ENCODE results near the gene SLC6A3.
"Not testable (repeated sequence)": the region's sequence is repeated elsewhere in the genome, so short reads cannot be mapped to it uniquely, and the experiment has no call there.

The SLC6A3 gene

DNA sequence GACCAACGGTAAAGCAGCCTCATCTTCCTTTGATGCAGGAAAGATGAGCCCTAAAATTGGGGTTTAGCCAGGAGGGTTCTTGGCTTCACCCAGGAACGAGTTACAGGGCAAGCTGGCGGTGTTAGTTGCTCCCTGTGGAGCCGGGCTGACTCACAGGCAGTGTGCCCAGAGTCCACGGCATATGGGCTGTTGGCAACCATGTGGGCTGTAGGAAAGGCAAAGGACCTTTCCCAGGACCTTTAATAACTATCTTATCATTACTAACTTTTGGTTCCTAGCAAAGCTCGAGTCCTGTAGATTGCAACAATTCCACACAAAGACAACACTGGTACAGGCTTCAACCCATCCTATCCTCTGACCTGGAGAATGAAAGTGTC lies 70.6 kb downstream of the SLC6A3 start:
- TF ChIP-seq ZNF274 (IDR thresholded peaks at IDR 0.05; ENCODE audit: low read depth, low read length): no peak
- no peak overlapping the region for H3K4me3 ChIP-seq (ENCODE audit: low read length)

DNA sequence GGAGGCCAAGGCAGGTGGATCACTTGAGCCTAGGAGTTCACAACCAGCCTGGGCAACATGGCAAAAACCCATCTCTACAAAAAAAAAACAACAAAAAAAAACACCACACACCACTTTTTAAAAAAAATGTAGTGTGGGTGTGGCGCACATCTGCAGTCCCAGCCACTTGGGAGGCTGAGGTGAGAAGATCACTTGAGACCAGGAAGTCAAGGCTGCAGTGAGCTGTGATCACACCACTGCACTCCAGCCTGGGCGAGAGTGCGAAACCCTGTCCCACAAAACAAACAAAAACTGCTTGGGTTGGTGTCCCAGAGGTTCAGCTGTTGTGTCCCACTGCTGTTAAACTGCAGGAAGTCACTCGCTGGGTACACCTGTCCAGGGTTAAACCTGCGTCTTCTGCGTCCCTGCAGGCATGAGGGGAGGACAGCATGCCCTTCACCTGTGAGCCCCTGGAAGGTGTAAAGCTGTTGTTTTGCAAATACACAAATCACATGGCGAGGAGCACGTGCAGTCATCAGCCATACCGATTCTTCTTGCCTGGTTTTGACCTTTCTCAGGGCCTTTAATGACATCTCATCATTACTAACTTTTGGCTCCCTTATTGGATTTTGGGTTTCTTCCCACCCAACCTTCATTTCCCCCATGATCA lies 71.1 kb downstream of the SLC6A3 start:
- H3K4me3 ChIP-seq (ENCODE audit: low read length): no peak overlapping the region
- no peak for TF ChIP-seq ZNF274 (IDR thresholded peaks at IDR 0.05; ENCODE audit: low read depth, low read length)

DNA sequence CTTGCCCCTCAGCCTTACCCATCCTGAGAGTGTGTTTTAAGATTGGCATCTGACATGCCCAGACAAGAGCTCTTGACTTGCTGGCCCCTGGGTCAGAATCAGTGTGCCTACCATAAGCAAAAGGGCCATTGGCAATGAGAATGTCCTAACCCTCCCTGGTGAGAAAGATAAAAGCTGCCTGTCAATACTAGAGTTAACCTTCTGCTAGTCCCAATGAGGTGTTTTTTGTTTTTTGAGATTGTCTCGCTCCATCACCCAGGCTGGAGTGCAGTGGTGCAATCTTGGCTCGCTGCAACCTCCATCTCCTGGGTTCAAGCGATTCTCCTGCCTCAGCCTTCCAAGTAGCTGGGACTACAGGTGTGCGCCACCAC lies 73.3 kb downstream of the SLC6A3 start:
- H3K4me3 ChIP-seq (ENCODE audit: low read length): not testable (repeated sequence)

DNA sequence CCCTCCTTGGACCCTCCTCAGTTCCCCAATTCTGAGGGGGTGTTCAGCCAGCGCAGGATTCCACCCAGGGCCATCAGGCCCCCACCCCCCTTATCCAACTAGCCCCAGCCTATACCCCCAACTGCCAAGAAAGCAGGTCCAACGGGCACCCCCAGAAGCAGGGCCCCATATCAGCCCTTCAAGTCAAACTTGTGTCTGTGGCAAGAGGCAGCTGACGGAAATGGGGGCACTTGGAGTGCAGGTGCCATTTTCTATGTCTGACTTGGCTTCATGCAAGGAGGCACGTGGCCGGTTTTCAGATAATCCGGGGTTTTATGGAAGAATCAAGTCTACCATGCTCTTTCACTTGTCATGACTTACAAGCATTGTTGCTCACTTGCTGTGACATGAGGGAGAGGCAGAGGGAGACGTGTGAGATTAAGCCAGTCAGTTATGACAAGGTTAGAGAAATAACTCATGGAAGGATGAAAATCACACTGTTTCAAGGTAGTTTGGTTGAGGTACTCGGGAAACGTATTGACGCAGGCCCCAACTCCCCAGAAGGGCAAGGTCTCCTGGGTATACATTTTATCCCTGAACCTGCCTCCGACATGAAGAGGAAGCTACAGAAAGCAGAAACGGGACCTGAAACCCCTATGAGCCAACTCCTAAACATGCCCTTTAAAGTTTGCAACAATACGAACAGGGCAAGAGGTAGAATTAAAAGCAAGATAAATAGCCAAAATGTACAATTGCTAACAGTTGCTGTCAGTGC lies 73.8 kb downstream of the SLC6A3 start:
- no peak overlapping the region for H3K4me3 ChIP-seq (ENCODE audit: low read length)
- no peak for TF ChIP-seq ZNF274 (IDR thresholded peaks at IDR 0.05; ENCODE audit: low read depth, low read length)

DNA sequence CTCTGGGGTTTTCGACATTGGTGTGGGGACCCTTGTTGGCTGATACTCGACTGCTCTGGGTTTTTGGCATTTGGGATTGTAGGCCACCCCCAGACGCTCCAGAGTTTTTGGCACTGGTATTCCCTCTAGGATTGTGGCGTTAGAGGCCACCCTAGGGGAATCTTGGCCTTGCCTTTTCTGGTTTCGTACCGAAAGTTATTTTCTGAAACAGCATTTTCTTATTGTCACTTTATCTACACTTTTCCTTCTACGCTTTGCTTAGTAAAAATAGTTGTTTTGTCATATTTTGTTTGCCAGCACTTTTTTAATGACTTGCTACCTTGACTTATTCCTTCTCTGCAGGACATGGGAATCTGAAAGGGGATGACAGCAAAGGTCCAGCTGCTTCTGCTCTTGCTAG lies 75.2 kb downstream of the SLC6A3 start:
- H3K4me3 ChIP-seq (ENCODE audit: low read length): no peak overlapping the region
- TF ChIP-seq ZNF274 (IDR thresholded peaks at IDR 0.05; ENCODE audit: low read depth, low read length): no peak

DNA sequence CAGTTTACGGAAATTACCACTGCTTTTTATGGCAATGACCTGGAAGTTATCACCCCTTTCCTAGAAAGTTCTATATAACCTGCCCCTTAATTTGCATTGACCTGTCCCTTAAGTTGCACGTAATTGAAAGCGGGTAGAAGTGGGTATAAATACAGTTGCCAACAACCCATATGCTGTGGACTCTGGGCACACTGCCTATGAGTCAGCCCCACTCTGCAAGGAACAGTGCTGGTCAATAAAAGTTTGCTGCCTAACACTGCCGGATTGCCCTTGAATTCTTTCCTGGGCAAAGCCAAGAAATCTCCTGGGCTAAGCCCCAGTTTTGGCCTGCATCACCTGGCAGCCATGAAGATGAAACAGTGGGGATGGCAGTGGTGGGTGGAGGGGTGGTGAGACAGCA lies 76.5 kb downstream of the SLC6A3 start:
- H3K4me3 ChIP-seq (ENCODE audit: low read length): no peak overlapping the region
- TF ChIP-seq ZNF274 (IDR thresholded peaks at IDR 0.05; ENCODE audit: low read depth, low read length): no peak

DNA sequence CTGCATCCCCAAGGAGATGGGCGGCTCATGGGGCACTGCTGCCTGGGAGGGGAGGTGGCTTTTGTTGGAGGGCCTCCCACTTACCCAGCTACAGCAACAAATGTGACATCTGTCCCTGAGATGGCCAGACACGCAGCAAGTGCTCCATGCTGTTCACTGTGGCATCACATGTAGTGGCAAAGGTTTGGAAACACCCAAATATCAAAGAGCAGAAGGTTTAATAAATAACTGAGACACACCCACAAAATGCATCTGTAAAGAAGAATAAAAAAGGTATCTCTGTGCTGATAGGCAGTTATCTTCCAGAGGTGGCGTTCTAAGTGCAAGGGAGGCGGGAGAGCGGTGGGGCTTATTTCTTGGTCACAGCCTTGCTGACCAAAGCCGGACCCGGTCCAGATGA lies 77.0 kb downstream of the SLC6A3 start:
- no peak overlapping the region for H3K4me3 ChIP-seq (ENCODE audit: low read length)
- no peak for TF ChIP-seq ZNF274 (IDR thresholded peaks at IDR 0.05; ENCODE audit: low read depth, low read length)

DNA sequence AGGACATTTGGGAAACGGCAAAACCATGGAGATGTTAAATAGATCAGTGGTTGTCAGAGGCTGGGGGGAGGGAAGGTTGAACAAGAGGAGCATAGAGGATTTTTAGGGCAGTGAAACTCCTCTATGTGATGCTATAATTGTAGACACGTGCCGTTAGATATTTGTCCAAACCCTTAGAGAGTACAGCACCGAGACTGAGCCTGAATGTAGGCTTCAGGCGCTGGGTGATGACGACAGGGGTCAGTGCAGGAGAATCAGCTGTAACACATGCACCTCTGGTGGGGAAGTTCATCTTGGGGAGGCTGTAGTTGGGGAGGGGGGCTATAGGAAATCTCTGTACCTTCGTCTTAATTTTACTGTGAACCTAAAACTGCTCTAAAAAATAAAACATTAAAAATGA lies 78.1 kb downstream of the SLC6A3 start:
- no peak overlapping the region for H3K4me3 ChIP-seq (ENCODE audit: low read length)
- TF ChIP-seq ZNF274 (IDR thresholded peaks at IDR 0.05; ENCODE audit: low read depth, low read length): no peak

DNA sequence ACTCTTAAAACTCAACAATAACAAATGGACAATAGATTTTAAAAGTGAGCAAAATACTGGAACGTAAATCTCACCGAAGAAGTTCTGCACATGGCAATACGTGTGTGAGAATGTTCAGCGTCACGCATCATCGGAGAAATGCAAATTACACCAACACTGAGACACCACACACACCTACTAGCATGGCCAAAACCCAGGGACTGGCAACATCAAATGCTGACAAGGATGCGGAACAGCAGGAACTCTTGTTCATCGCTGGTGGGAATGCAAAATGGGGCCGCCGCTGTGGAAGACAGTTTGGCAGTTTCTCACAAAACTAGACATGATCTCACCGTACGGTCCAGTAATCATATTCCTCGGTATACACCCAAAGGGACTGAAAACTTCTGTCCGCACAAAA lies 78.7 kb downstream of the SLC6A3 start:
- no peak overlapping the region for H3K4me3 ChIP-seq (ENCODE audit: low read length)
- no peak for TF ChIP-seq ZNF274 (IDR thresholded peaks at IDR 0.05; ENCODE audit: low read depth, low read length)

DNA sequence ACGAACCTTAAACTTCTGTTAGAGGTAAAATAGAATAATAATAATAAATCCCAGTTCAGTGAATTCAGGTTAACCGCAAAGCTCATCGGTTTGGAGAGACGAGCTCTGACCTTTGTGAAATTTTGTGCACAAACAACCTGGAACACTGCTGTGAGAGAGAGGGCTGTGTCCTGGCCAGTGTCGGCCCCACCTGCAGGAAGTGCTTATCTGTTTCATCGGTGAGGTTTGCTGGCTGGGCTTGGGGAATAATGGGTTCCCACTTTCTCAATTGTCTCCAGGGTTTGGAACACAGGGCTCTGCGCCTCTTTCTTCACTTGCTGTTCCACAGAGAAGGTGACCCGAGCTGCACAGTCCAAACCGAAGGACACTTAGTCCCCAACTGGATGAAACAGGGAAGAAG lies 81.0 kb downstream of the SLC6A3 start:
- H3K4me3 ChIP-seq (ENCODE audit: low read length): no peak overlapping the region
- no peak for TF ChIP-seq ZNF274 (IDR thresholded peaks at IDR 0.05; ENCODE audit: low read depth, low read length)

DNA sequence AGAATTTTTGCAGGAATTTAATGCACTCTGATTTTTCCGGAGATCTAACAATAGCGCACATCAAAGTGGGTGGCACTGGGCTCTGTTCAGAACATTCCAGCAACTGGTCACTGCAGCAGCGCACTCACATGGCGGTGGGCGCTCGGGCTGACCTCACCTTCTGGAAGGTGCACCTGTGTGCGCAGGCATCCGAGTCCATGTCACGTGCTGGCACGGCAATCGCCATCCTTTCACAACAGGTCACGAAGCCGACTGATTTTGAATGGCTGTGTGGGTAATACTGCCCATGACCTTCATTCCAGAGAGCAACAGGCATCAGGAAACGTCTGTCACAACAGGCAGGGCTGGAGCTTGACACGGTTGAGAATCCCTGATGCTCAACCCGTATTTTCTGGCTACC lies 81.7 kb downstream of the SLC6A3 start:
- no peak for TF ChIP-seq ZNF274 (IDR thresholded peaks at IDR 0.05; ENCODE audit: low read depth, low read length)
- no peak overlapping the region for H3K4me3 ChIP-seq (ENCODE audit: low read length)

DNA sequence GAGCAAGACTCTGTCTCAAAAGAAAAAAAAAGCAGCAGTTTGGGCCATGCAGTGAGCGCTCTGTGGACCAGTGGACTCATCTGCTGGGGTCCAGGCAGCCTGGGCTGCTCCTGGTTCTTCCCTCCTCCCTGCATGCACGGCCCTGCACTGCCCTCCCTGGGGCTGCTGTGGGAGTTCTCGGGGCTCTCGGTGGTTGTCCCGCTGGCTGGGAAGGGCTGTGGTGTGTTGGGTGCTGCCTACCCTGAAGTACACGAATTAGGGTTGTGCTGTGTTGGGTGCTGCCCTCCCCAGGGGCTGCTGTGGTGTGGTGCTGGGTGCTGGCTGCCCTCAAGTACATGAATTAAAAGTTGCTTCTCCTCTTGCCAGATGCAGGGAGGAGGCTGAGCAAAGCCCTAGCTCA lies 82.1 kb downstream of the SLC6A3 start:
- H3K4me3 ChIP-seq (ENCODE audit: low read length): no peak overlapping the region
- no peak for TF ChIP-seq ZNF274 (IDR thresholded peaks at IDR 0.05; ENCODE audit: low read depth, low read length)

DNA sequence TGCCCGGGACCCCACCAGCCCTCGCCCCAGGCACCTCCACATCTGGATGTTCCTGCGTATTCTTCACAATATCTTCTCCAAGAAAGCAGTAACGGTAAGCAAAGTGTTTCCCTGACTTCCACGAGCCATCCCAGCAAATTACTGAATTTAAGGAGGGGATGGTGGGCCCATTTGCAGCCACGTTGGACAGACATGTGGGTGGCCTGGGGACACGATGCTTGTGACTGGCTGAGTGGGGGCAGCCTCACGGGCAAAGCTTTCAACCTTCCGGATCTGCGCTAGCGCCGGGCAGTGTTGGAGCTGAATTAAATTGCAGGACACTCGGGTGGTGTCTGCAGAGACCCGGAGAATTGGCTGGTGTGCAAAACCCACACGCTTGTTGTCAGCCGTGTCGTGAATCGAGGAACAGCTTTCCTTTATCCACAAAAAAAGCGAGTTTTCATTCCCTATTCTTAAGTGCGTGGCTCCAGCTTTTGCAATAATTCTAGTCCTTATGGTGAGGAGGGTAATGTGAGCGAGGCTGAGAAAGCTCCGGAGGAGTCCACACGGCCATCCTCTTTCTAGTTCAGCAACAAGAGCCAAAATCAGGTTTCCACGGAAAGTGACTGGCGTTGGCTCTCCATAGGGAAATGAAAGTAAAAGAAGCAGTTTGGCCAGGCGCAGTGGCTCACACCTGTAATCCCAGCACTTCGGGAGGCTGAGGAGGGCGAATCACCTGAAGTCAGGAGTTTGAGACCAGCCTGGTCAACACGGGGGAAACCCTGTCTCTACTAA lies 82.8 kb downstream of the SLC6A3 start:
- no peak for TF ChIP-seq ZNF274 (IDR thresholded peaks at IDR 0.05; ENCODE audit: low read depth, low read length)
- H3K4me3 ChIP-seq (ENCODE audit: low read length): no peak overlapping the region

DNA sequence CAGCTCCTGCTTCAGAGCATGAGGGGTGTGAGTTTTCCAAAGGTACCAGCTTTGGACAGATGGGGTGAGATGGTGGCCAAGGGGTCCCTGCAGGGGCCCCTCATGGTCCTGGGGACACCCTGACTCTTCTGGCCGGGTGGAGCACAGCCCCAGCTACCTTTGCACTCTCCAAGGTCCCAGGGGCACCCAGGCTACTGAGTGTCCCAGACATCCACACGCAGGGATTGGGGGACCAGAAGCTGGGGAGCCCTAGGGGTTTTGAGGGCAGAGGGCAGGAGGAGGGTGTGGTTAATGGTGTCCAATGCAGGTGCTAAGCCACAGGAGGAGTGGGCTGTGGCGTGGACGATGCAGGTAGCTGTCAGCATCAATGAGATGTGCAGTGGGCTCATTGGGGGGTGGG lies 84.4 kb downstream of the SLC6A3 start:
- H3K4me3 ChIP-seq (ENCODE audit: low read length): no peak overlapping the region
- no peak for TF ChIP-seq ZNF274 (IDR thresholded peaks at IDR 0.05; ENCODE audit: low read depth, low read length)

DNA sequence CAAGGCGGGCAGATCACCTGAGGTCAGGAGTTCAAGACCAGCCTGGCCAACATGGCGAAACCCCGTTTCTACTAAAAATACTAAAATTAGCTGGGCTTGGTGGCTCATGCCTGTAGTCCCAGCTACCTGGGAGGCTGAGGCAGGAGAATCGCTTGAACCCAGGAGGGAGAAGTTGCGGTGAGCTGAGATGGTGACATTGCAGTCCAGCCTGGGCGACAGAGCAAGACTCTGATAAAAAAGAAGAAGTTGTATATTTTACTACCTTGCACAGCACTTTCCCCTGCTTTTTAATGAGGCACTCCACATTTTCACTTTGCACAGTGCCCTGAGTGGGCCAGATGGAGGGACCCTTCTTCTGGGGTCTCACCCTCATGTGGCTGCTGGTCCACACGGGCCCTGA lies 84.9 kb downstream of the SLC6A3 start:
- not testable (repeated sequence) for H3K4me3 ChIP-seq (ENCODE audit: low read length)
